ENCODE data around the gene SYT12. TPM values are rescaled to one million over a fixed set of nuclear protein-coding genes. Genes with fewer than 3 reads are reported as not detected.

Gene SYT12
- total and polyA plus RNA-seq, 9 of the 15 experiments (the other 6 are each of a cell fraction or from before 2014, with no cell fraction given), result 0.03 to 0.11 (median 0.03) TPM; not detected in 4

GRCh38 chr11:66975405-66976027 lies 47.4 kb upstream of the SYT12 start (continued):
- TF ChIP-seq CHAMP1 (IDR thresholded peaks at IDR 0.05) (no peak), KDM2B (CRISPR knock-in tag; IDR thresholded peaks at IDR 0.05) (no peak), GABPB1 (CRISPR knock-in tag; IDR thresholded peaks at IDR 0.05) (no peak), BCOR (IDR thresholded peaks at IDR 0.05) (0 out of 2 replicates have a peak, but pooled peaks have one; percentile 45), RBM25 (IDR thresholded peaks at IDR 0.05; ENCODE audit: low read depth, low read length, severe bottlenecking) (peak; percentile 57), RNF2 (IDR thresholded peaks at IDR 0.05) (no peak)

- peak; percentile 85 for ATAC-seq
- TF ChIP-seq CC2D1A (IDR thresholded peaks at IDR 0.05) (peak; percentile 72), ZNF280A (IDR thresholded peaks at IDR 0.05; ENCODE audit: low read depth, partially characterized antibody) (no peak), JUND (IDR thresholded peaks at IDR 0.05; ENCODE audit: borderline replicate concordance, low read depth, low read length) (0 out of 2 replicates have a peak, but pooled peaks have one; percentile 26), JUND (tag; IDR thresholded peaks at IDR 0.05; ENCODE audit: borderline replicate concordance, low read depth, low read length) (no peak), DPF2 (IDR thresholded peaks at IDR 0.05) (0 out of 2 replicates have a peak, but pooled peaks have one; percentile 21), ZNF12 (CRISPR knock-in tag; IDR thresholded peaks at IDR 0.05) (no peak), SMC3 (conservative IDR thresholded peaks at IDR 0.05; ENCODE audit: insufficient read depth, low read depth, low read length) (peak; percentile 55; the same call in 1 of the 2 replicates), SAFB2 (IDR thresholded peaks at IDR 0.05; ENCODE audit: borderline replicate concordance, low read depth, low read length, severe bottlenecking) (no peak), VEZF1 (CRISPR knock-in tag; IDR thresholded peaks at IDR 0.05) (0 out of 2 replicates have a peak, but pooled peaks have one; percentile 1)
These were observed 46.9 kb upstream of the SYT12 start for GRCh38 chr11:66976028-66976467.

More at GRCh38 chr11:66976028-66976467, 46.9 kb upstream of the SYT12 start:
- no peaks in the 10 kb centered on the region for H3K9me3 ChIP-seq (replicated peaks; ENCODE audit: control insufficient read depth, insufficient read depth, low read depth, low read length)
- intact Hi-C loops (cut with micrococcal nuclease) (loop anchor here (2.0 to 5.0 kb wide), 3 partner anchors 84 to 281 kb away; partner anchors contain the start of gene RCE1), in situ Hi-C loops (cut with MboI) (loop anchor here (5.0 kb wide), 1 partner anchor 124 kb away; no protein-coding TSS in a partner anchor)
- DNase-seq (ENCODE audit: extremely low read depth in 1 of 4, low spot score in 3 of 4) (peak; percentile 54 to 79 (median 68)), FAIRE-seq (peak; percentile 26)
- H3K4me3 ChIP-seq, result no peak overlapping the region
- no TSS peak for BruUV-seq (replicated peaks)
- no peaks in the 10 kb centered on the region for H4K20me1 ChIP-seq (replicated peaks; ENCODE audit: control insufficient read depth, insufficient read depth, low read length)
- H3K4me2 ChIP-seq (ENCODE audit: insufficient read depth, low read length), result no peak overlapping the region
- H2AFZ ChIP-seq (ENCODE audit: low read depth, low read length), result no peak overlapping the region
- no peak overlapping the region for H3K27ac ChIP-seq (ENCODE audit: extremely low read depth, low read depth, low read length)
- no peaks in the 10 kb centered on the region for H3K27me3 ChIP-seq (ENCODE audit: control insufficient read depth in 2 of 2, insufficient read depth in 2 of 2, low read length in 2 of 2)
- peak overlapping the region in 1 of 2 experiments; percentile 27; a peak in 1 of 4 replicates for H3K9ac ChIP-seq (ENCODE audit: insufficient read depth in 1 of 2, low read depth in 2 of 2, low read length in 2 of 2)
- no peaks in the 10 kb centered on the region for H3K36me3 ChIP-seq (ENCODE audit: control insufficient read depth, insufficient read depth, low read length)
- H3K79me2 ChIP-seq (ENCODE audit: control insufficient read depth, insufficient read depth, low read length), result no peaks in the 10 kb centered on the region
- POLR2A ChIA-PET, result interaction anchor here (0.7 to 1.5 kb wide), 8 partner anchors 10 to 414 kb away, joined by 3 to 4 read pairs (median 3); no protein-coding TSS in a partner anchor
- WGBS (ENCODE audit: insufficient coverage, low coverage, missing lambda C conversion rate), result 21% methylated on average over 9 of the region's 9 CpGs
- H3K9me1 ChIP-seq (ENCODE audit: control insufficient read depth, insufficient read depth, low read length), result no peaks in the 10 kb centered on the region
- H3K4me1 ChIP-seq (replicated peaks in 1 of 2; ENCODE audit: control insufficient read depth in 2 of 2, insufficient read depth in 2 of 2, low read length in 2 of 2), result peaks cover 0 to 14% of the 10 kb centered on the region in 2 experiments; a peak in 2 of 5 replicates
- CTCF ChIA-PET (ENCODE audit: low intra/inter-chr PET ratio), result interaction anchor here (0.6 to 2.2 kb wide), 4 partner anchors 141 to 567 kb away, joined by 3 to 11 read pairs (median 4); no protein-coding TSS in a partner anchor

Measured in K562 (cell line).